Memory B cell (primary cell): ENCODE data around the gene PIP5K1C.
"Not testable (repeated sequence)": the region's sequence is repeated elsewhere in the genome, so short reads cannot be mapped to it uniquely, and the experiment has no call there.

ENCODE experiments used
- ATAC-seq: fragments of 150-1000 bp; cut with Tn5 transposase; 2 replicates; pipeline ENCODE4 v1.10.0; 2021; ENCODE audit warnings: low read depth, mild to moderate bottlenecking, moderate library complexity
- DNase-seq, 2 donors: peaks; one replicate each; pipeline ENCODE4 v3.0.0; 2022; ENCODE audit warnings: low spot score in 2 of 2
- H3K27ac Mint-ChIP-seq: one replicate; pipeline ENCODE4 v1.8.0; 2022; ENCODE audit warnings: mild to moderate bottlenecking, moderate library complexity, mixed read lengths
- H3K27me3 Mint-ChIP-seq: one replicate; pipeline ENCODE4 v1.8.0; 2022; ENCODE audit warnings: mixed read lengths
- H3K36me3 Mint-ChIP-seq: one replicate; pipeline ENCODE4 v1.8.0; 2022; ENCODE audit warnings: mild to moderate bottlenecking, mixed read lengths
- H3K4me1 Mint-ChIP-seq: one replicate; pipeline ENCODE4 v1.8.0; 2022; ENCODE audit warnings: mixed read lengths
- H3K4me3 Mint-ChIP-seq: one replicate; pipeline ENCODE4 v1.8.0; 2022; ENCODE audit warnings: mild to moderate bottlenecking, moderate library complexity, mixed read lengths
- H3K9me3 Mint-ChIP-seq: one replicate; pipeline ENCODE4 v1.8.0; 2022; ENCODE audit warnings: mixed read lengths

Gene PIP5K1C

GRCh38 chr19:3584036-3584802 lies 116.0 kb downstream of the PIP5K1C start:
- not testable (repeated sequence) for H3K9me3 Mint-ChIP-seq, H3K4me3 Mint-ChIP-seq, ATAC-seq, H3K36me3 Mint-ChIP-seq, H3K27ac Mint-ChIP-seq, DNase-seq, H3K4me1 Mint-ChIP-seq, H3K27me3 Mint-ChIP-seq

DNA sequence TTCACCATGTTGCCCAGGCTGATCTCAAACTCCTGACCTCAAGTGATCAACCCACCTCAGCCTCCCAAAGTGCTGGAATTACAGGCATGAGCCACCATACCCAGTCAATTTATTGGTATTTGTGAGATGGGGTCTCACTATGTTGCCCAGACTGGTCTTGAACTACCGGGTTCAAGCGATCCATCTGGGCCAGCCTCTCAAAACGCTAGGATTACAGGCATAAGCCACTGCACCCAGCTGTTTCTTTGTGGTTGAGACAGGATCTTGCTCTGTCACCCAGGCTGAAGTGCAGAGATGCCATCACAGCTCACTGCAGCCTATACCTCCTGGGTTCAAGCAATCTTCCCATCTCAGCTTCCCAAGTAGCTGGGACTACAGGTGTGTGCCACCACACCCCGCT lies 118.5 kb downstream of the PIP5K1C start:
- not testable (repeated sequence) for H3K36me3 Mint-ChIP-seq, H3K27me3 Mint-ChIP-seq, DNase-seq, H3K27ac Mint-ChIP-seq, H3K4me1 Mint-ChIP-seq, H3K4me3 Mint-ChIP-seq, ATAC-seq, H3K9me3 Mint-ChIP-seq
